ENCODE data around the gene FAM210A. TPM values are rescaled to one million over a fixed set of nuclear protein-coding genes. Genes with fewer than 3 reads are reported as not detected.

Gene FAM210A
- total and polyA plus RNA-seq, 9 of the 15 experiments (the other 6 are each of a cell fraction or from before 2014, with no cell fraction given), result 8.3 to 41.7 (median 19.1) TPM

- FAIRE-seq, result no peak
- intact Hi-C loops (cut with micrococcal nuclease) (no loop called here), in situ Hi-C loops (cut with MboI) (no loop called here)
- ATAC-seq, result no peak
- H3K4me2 ChIP-seq (ENCODE audit: insufficient read depth, low read length), result no peak overlapping the region
- CTCF ChIA-PET (ENCODE audit: low intra/inter-chr PET ratio), result no interaction called here
- no TSS peak for BruUV-seq (replicated peaks)
- TF ChIP-seq FIP1L1 (IDR thresholded peaks at IDR 0.05; ENCODE audit: low read depth, low read length, poor library complexity, severe bottlenecking), result no peak
- no peak for TF ChIP-seq STAT5A (IDR thresholded peaks at IDR 0.05; ENCODE audit: borderline replicate concordance, low read length)
- TF ChIP-seq HDAC1 (IDR thresholded peaks at IDR 0.05), result no peak
- TF ChIP-seq ARID3A (IDR thresholded peaks at IDR 0.05; ENCODE audit: borderline replicate concordance, low read depth, low read length), result no peak
- no peak for TF ChIP-seq YBX1 (IDR thresholded peaks at IDR 0.05)
- TF ChIP-seq MAX (CRISPR knock-in tag; IDR thresholded peaks at IDR 0.05), result no peak
- no peak for TF ChIP-seq USF1 (CRISPR knock-in tag; IDR thresholded peaks at IDR 0.05)
- TF ChIP-seq CTCF (IDR thresholded peaks at IDR 0.05 in 2 of 3, conservative IDR thresholded peaks at IDR 0.05 in 1 of 3; ENCODE audit: insufficient read depth in 2 of 3, low read depth in 1 of 3, low read length in 3 of 3), result no peak
- TF ChIP-seq MYNN (IDR thresholded peaks at IDR 0.05), result no peak
- no peak for TF ChIP-seq MYNN (CRISPR knock-in tag; IDR thresholded peaks at IDR 0.05)
- no peak for TF ChIP-seq ZKSCAN8 (CRISPR knock-in tag; IDR thresholded peaks at IDR 0.05)
- TF ChIP-seq HNRNPUL1 (IDR thresholded peaks at IDR 0.05; ENCODE audit: low read length), result no peak
- no peaks in the 10 kb centered on the region; the same call in 1 of the 2 replicates for H4K20me1 ChIP-seq (replicated peaks; ENCODE audit: control insufficient read depth, insufficient read depth, low read length)
- H3K9me3 ChIP-seq (replicated peaks; ENCODE audit: control insufficient read depth, insufficient read depth, low read depth, low read length), result no peaks in the 10 kb centered on the region
- H3K9me1 ChIP-seq (ENCODE audit: control insufficient read depth, insufficient read depth, low read length), result no peaks in the 10 kb centered on the region
- no peak overlapping the region for H3K4me3 ChIP-seq
- peaks cover 0 to 4% of the 10 kb centered on the region in 2 experiments; a peak in 2 of 5 replicates for H3K4me1 ChIP-seq (replicated peaks in 1 of 2; ENCODE audit: control insufficient read depth in 2 of 2, insufficient read depth in 2 of 2, low read length in 2 of 2)
- DNase-seq (ENCODE audit: extremely low read depth in 1 of 4, low spot score in 3 of 4), result peak in 1 of 4 experiments; percentile 1
- no peak overlapping the region for H3K9ac ChIP-seq (ENCODE audit: insufficient read depth in 1 of 2, low read depth in 2 of 2, low read length in 2 of 2)
- H3K79me2 ChIP-seq (ENCODE audit: control insufficient read depth, insufficient read depth, low read length), result no peaks in the 10 kb centered on the region
- no peak overlapping the region for H2AFZ ChIP-seq (ENCODE audit: low read depth, low read length)
- 0% methylated on average over 10 of the region's 10 CpGs for WGBS (ENCODE audit: insufficient coverage, low coverage, missing lambda C conversion rate)
- H3K27me3 ChIP-seq (ENCODE audit: control insufficient read depth in 2 of 2, insufficient read depth in 2 of 2, low read length in 2 of 2), result peaks cover 47 to 74% of the 10 kb centered on the region in 2 experiments
- H3K27ac ChIP-seq (ENCODE audit: extremely low read depth, low read depth, low read length), result no peak overlapping the region
- no peaks in the 10 kb centered on the region for H3K36me3 ChIP-seq (ENCODE audit: control insufficient read depth, insufficient read depth, low read length)
- POLR2A ChIA-PET, result interaction anchor here (1.9 kb wide), 1 partner anchor 9 kb away, joined by 6 read pairs; no protein-coding TSS in a partner anchor
Observed at GRCh38 chr18:13620206-13620672, 106.1 kb downstream of the FAM210A start.

Data from K562 (cell line).